Suprapubic skin (tissue), 4 donors: Measurements from ENCODE around the gene RBM33. TPM values are rescaled to one million over a fixed set of nuclear protein-coding genes. Genes with fewer than 3 reads are reported as not detected.

ENCODE experiments used
- DNase-seq, 2 donors: peaks; one replicate each; pipeline ENCODE4 v3.0.0-alpha.2; 2019; ENCODE audit warnings: low spot score in 2 of 2
- H3K27ac ChIP-seq: fragments of 200-600 bp; sonication (generic); one replicate; pipeline ENCODE4 v1.5.1; 2019
- H3K27me3 ChIP-seq: fragments of 200-600 bp; sonication (generic); one replicate; pipeline ENCODE4 v1.5.1; 2019
- H3K36me3 ChIP-seq: fragments of 200-600 bp; sonication (generic); one replicate; pipeline ENCODE4 v1.5.1; 2019
- H3K4me1 ChIP-seq: fragments of 200-600 bp; sonication (generic); one replicate; pipeline ENCODE4 v1.5.1; 2019
- H3K4me3 ChIP-seq: fragments of 200-600 bp; sonication (generic); one replicate; pipeline ENCODE4 v1.5.1; 2019; ENCODE audit warnings: mild to moderate bottlenecking
- H3K9me3 ChIP-seq: fragments of 200-600 bp; sonication (generic); one replicate; pipeline ENCODE4 v1.5.1; 2019
- EP300 ChIP-seq: sonication (generic); formaldehyde crosslinking; IDR thresholded peaks from one replicate; pipeline ENCODE4 v1.6.1; 2017; ENCODE audit warnings: antibody characterized with exemption
- POLR2A ChIP-seq, 2 donors: fragments of 450-650 bp; IDR thresholded peaks; one replicate each; pipeline ENCODE4 v1.6.1; 2017; ENCODE audit warnings: antibody characterized with exemption in 2 of 2, mild to moderate bottlenecking in 2 of 2, moderate library complexity in 2 of 2
- POLR2AphosphoS5 ChIP-seq, 3 donors: sonication (generic); formaldehyde crosslinking; IDR thresholded peaks; one replicate each; pipeline ENCODE4 v1.6.1; 2017; ENCODE audit warnings: antibody characterized with exemption in 3 of 3
- WGBS: methylation state at CpG from one replicate; pipeline ENCODE4 v1.1.5; 2018; 5-methylcytosine and 5-hydroxymethylcytosine counted together
- total RNA-seq, 4 donors: library from RNA; depleted of rRNA; stranded (reverse); fragments of >200 nt; gene quantifications; one replicate each; pipeline ENCODE4 v1.1.0, GENCODE V29; 2016
- TF ChIP-seq, protein P1 (sequence below), 2 donors: fragments of 200-600 bp in 1 of 2; fragments of 450-650 bp in 1 of 2; sonication (generic) in 1 of 2; IDR thresholded peaks; one replicate each; pipeline ENCODE4 v1.5.1; 2016 to 2019; ENCODE audit warnings: antibody characterized with exemption in 2 of 2, mild to moderate bottlenecking in 1 of 2, moderate library complexity in 1 of 2

Gene RBM33
- total RNA-seq, 4 donors from 2014 or later: 37.4 to 121 (median 58.2) TPM

DNA sequence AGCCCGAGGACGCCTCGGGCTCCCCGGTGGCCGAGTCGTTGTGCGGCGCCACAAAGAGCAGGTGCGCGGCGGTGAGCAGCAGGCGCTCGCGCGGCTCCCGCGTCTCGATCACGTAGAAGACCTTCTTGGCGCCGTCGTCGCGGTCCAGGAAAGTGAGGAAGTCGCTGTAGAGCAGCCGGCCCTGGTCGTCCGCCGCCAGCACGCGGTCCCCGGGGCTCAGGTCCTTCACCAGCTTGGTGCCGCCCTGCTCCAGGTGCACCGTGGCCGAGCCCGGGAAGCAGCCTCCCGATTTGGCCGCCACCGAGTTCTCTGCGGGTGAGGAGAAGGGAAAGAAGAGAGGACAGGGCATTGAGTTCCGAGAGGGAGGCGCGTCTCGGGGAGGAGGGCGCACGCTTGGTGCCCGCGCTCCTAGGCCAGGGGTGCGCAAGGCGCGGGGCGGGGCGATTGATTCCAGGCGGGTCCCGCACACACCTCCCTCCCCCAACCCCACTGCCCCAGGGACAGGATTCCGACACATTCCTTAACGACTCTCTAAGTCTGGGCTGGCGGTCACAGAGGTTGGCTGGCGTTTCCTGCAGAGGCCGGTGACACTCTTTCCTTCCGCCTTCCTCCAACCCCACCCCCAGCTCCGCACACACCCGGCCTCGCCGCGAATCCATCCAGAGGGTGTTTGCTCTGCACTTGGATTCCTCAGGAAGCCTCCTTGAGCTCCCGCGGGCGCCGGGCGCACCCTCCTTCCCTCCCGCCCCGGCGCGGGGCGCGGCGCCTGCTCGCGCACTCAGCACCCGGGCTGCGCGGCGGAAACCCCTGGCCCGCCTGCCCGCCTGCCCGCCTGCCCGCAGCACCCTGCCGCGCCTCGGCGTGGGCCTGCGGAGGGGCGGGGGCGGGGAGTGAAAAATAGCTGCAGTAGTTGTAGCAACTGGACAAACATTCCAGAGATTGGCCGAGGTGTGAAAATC, 159.2 kb downstream of the RBM33 start:
- WGBS: under 1% methylated on average over 56 of the region's 96 CpGs
- Histone ChIP-seq H3K9me3 (no peaks in the 10 kb centered on the region), H3K4me3 (peak overlapping the region; percentile 38), H3K27ac (no peak overlapping the region), H3K4me1 (peaks cover 57% of the 10 kb centered on the region), H3K27me3 (peaks cover 95% of the 10 kb centered on the region), H3K36me3 (no peaks in the 10 kb centered on the region)
- TF ChIP-seq EP300: no peak
- no peak for TF ChIP-seq POLR2AphosphoS5 (IDR thresholded peaks at IDR 0.05)
- TF ChIP-seq, protein P1, sequence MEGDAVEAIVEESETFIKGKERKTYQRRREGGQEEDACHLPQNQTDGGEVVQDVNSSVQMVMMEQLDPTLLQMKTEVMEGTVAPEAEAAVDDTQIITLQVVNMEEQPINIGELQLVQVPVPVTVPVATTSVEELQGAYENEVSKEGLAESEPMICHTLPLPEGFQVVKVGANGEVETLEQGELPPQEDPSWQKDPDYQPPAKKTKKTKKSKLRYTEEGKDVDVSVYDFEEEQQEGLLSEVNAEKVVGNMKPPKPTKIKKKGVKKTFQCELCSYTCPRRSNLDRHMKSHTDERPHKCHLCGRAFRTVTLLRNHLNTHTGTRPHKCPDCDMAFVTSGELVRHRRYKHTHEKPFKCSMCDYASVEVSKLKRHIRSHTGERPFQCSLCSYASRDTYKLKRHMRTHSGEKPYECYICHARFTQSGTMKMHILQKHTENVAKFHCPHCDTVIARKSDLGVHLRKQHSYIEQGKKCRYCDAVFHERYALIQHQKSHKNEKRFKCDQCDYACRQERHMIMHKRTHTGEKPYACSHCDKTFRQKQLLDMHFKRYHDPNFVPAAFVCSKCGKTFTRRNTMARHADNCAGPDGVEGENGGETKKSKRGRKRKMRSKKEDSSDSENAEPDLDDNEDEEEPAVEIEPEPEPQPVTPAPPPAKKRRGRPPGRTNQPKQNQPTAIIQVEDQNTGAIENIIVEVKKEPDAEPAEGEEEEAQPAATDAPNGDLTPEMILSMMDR (IDR thresholded peaks at IDR 0.05): no peak
- TF ChIP-seq POLR2A (IDR thresholded peaks at IDR 0.05): no peak
- DNase-seq: no peak

DNA sequence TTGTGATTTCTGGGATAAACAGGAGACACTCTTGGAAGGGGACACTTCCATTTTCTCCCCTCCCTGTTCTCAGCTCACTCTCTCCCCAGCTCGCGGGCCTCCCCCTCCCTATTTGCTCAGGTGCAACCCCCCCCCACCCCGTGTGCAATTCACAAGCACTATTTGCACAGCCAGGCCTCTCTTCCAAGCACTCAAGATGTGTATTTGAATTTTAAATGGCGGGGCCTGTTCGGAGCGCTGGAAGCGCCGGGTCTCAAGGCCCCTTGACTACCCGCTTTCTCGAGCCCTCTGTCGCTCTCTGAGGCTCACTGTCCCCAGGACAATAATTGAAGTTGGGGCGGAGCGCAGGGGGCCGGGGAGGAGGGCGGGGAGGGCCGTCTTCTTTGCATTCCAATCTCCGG, 160.0 kb downstream of the RBM33 start:
- no peaks in the 10 kb centered on the region for H3K36me3 ChIP-seq
- H3K27me3 ChIP-seq: peaks cover 95% of the 10 kb centered on the region
- H3K27ac ChIP-seq: no peak overlapping the region
- DNase-seq: no peak
- H3K4me3 ChIP-seq: peak overlapping the region; percentile 38
- TF ChIP-seq, protein P1 (IDR thresholded peaks at IDR 0.05): no peak
- TF ChIP-seq EP300 (no peak), POLR2AphosphoS5 (IDR thresholded peaks at IDR 0.05) (no peak), POLR2A (IDR thresholded peaks at IDR 0.05) (no peak)
- peaks cover 59% of the 10 kb centered on the region for H3K4me1 ChIP-seq
- WGBS: 2% methylated on average over 17 of the region's 17 CpGs
- H3K9me3 ChIP-seq: no peaks in the 10 kb centered on the region

DNA sequence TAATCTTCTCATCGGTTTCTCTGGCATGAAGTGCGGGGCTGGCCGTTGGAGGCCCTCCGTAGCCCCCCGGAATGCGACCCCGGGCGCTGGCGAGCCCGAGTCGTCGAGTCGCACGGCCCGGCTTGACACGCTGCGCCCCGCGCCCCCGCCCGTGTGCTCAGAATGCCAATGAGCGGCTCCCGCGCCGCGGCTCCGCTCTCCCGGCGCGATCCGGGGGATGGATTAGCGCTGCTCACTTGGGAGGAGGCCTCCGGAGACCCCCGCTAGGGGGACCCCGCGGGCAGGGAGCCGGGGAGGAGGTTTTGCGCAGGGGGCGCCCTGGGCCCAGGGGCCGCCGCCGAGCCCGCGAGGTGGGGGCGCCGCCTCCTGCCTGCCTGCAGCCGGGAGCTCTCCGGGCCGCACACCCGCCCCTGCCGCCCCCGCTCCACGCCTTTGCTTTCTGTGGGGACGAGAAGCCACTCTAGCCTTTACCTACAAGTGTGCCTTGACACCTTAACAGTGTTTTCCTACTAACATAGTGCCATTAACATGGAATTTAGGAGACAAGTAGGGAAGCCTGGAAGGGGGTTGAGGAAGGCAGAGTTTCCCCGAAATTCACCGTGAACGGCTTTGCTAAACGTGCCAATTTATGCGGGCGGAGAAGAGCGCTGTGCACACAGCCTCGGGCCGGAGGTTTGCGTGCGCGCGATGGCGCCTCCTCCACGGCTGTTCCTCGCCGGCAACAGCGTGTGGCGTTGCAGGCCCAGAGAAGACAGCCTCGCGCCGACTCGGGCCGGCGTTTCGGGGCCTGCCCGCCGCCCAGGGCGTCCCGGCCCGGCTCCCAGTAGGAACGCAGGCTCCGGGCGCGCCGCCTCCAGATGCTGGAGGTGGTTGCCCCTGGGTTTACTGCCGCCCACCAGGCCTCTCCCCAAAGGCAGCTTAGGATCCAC, 160.7 kb downstream of the RBM33 start:
- H3K4me3 ChIP-seq: peak overlapping the region; percentile 38
- no peak overlapping the region for H3K27ac ChIP-seq
- H3K9me3 ChIP-seq: no peaks in the 10 kb centered on the region
- H3K27me3 ChIP-seq: peaks cover 97% of the 10 kb centered on the region
- WGBS: 0% methylated on average over 11 of the region's 91 CpGs
- no peak for DNase-seq
- H3K4me1 ChIP-seq: peaks cover 59% of the 10 kb centered on the region
- TF ChIP-seq EP300 (no peak), POLR2AphosphoS5 (IDR thresholded peaks at IDR 0.05) (no peak), POLR2A (IDR thresholded peaks at IDR 0.05) (no peak)
- TF ChIP-seq, protein P1 (IDR thresholded peaks at IDR 0.05): no peak
- no peaks in the 10 kb centered on the region for H3K36me3 ChIP-seq

DNA sequence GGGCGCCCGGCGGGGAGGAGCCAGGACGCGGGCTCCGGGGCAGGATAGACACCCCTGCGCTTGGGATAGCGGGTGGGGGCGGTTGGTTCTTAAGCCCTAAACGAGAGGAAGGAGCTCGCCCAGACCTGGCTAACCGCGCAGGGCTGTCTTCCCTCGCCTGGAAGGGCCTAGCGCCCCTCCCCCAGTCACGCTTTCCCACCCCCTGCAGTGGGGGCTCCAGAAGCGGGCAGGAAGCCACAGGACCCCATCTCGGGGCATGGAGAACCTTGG, 161.3 kb downstream of the RBM33 start:
- Histone ChIP-seq H3K36me3 (no peaks in the 10 kb centered on the region), H3K27ac (no peak overlapping the region), H3K4me3 (peak overlapping the region; percentile 38), H3K27me3 (peaks cover 98% of the 10 kb centered on the region), H3K4me1 (peaks cover 63% of the 10 kb centered on the region), H3K9me3 (no peaks in the 10 kb centered on the region)
- DNase-seq: no peak
- WGBS: no CpG with 5 or more reads among the region's 18 CpGs
- TF ChIP-seq POLR2A (IDR thresholded peaks at IDR 0.05) (no peak), POLR2AphosphoS5 (IDR thresholded peaks at IDR 0.05) (no peak), EP300 (no peak)
- TF ChIP-seq, protein P1 (IDR thresholded peaks at IDR 0.05): no peak
